NCI-H1930 (cell line): Measurements from ENCODE around the gene RNF225.
"Not testable (repeated sequence)": the region's sequence is repeated elsewhere in the genome, so short reads cannot be mapped to it uniquely, and the experiment has no call there.

ENCODE experiments used
- DNase-seq, 2 experiments: peaks; one replicate each; lab custom pipeline; 2025; lab: John Stamatoyannopoulos, UW

RNF225 gene

GRCh38 chr19:58387338-58388174 is 7.9 kb upstream of the RNF225 start:
- no peak for DNase-seq

- DNase-seq, result no peak
Measured at GRCh38 chr19:58388175-58388526, 7.3 kb upstream of the RNF225 start.

- DNase-seq, result no peak
Measured at GRCh38 chr19:58392945-58393724, 2.3 kb upstream of the RNF225 start.

GRCh38 chr19:58393725-58394033 is 1.8 kb upstream of the RNF225 start:
- DNase-seq, result no peak

- no peak for DNase-seq
Measured at GRCh38 chr19:58394821-58395219, 636 bp upstream of the RNF225 start.

- no peak for DNase-seq
Measured at GRCh38 chr19:58395979-58396627, 647 bp downstream of the RNF225 start.

GRCh38 chr19:58396691-58397532 is 1.5 kb downstream of the RNF225 start:
- DNase-seq, result no peak

- no peak for DNase-seq
Measured at GRCh38 chr19:58397533-58398037, 2.1 kb downstream of the RNF225 start.

- no peak for DNase-seq
Measured at GRCh38 chr19:58398087-58398486, 2.6 kb downstream of the RNF225 start.

GRCh38 chr19:58398545-58398944 is 3.1 kb downstream of the RNF225 start:
- DNase-seq, result no peak

GRCh38 chr19:58399903-58400302 is 4.4 kb downstream of the RNF225 start:
- no peak for DNase-seq

GRCh38 chr19:58400316-58400915 is 5.0 kb downstream of the RNF225 start:
- no peak for DNase-seq

- DNase-seq, result peak; percentile 100
Measured at GRCh38 chr19:58400916-58401839, 5.7 kb downstream of the RNF225 start.

GRCh38 chr19:58401840-58402421 is 6.5 kb downstream of the RNF225 start:
- DNase-seq, result no peak

- DNase-seq, result not testable (repeated sequence)
Measured at GRCh38 chr19:58403920-58404478, 8.5 kb downstream of the RNF225 start.

- DNase-seq, result no peak
Measured at GRCh38 chr19:58406818-58407657, 11.6 kb downstream of the RNF225 start.

GRCh38 chr19:58407658-58408151 is 12.2 kb downstream of the RNF225 start:
- no peak for DNase-seq
